ENCODE data around the gene CCN6. TPM values are rescaled to one million over a fixed set of nuclear protein-coding genes. Genes with fewer than 3 reads are reported as not detected.

CCN6 gene
- total RNA-seq, 1 donor from 2014 or later = not detected

DNA sequence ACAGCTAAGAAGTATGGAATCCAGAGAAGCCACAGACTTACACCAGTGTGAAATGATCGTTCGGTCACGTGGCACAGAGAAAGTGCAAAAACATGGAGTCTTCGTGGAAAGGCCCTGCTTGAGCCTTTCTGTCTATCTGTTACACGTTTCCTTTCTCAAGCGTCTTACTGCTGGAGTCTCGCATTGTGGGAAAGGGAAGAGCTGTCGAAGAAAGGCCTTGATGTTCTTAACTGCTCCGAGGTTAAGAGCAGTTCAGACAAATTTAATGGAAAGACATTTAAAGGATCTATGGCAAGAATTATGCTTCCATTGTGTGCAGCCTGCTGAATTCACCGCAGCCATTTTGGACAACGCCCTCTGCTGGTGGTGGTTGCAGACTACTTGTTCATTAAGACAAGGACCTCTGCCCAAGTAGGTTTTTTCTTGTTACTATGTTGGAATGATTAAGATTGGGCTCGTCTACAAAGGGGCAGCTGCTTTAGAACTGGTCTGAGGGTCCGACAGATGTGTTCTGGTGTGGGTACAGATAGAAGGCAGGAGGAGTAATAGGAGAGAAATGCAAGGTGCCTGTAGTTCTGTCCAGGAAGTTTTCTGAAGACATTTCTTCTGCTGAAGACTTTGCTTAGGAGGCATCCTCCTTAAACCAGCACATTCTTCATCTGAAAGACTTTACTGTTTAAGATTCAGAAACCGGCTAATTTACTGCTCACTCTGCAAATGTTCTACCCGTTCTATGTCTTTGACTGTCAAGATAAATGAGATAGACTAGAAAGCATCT, 24.7 kb upstream of the CCN6 start:
- H3K4me1 ChIP-seq = peaks cover 18% of the 10 kb centered on the region
- H3K27me3 ChIP-seq (ENCODE audit: low read depth) = no peaks in the 10 kb centered on the region
- no peaks in the 10 kb centered on the region for H3K36me3 ChIP-seq
- H3K27ac ChIP-seq (replicated peaks) = no peak overlapping the region
- DNase-seq = peak; percentile 62
- intact Hi-C loops (cut with micrococcal nuclease) = no loop called here
- TF ChIP-seq, protein P1, sequence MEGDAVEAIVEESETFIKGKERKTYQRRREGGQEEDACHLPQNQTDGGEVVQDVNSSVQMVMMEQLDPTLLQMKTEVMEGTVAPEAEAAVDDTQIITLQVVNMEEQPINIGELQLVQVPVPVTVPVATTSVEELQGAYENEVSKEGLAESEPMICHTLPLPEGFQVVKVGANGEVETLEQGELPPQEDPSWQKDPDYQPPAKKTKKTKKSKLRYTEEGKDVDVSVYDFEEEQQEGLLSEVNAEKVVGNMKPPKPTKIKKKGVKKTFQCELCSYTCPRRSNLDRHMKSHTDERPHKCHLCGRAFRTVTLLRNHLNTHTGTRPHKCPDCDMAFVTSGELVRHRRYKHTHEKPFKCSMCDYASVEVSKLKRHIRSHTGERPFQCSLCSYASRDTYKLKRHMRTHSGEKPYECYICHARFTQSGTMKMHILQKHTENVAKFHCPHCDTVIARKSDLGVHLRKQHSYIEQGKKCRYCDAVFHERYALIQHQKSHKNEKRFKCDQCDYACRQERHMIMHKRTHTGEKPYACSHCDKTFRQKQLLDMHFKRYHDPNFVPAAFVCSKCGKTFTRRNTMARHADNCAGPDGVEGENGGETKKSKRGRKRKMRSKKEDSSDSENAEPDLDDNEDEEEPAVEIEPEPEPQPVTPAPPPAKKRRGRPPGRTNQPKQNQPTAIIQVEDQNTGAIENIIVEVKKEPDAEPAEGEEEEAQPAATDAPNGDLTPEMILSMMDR (IDR thresholded peaks at IDR 0.05; ENCODE audit: borderline replicate concordance) = peak; percentile 72
- no peak overlapping the region for H3K4me3 ChIP-seq
- no peaks in the 10 kb centered on the region for H3K9me3 ChIP-seq (replicated peaks)

DNA sequence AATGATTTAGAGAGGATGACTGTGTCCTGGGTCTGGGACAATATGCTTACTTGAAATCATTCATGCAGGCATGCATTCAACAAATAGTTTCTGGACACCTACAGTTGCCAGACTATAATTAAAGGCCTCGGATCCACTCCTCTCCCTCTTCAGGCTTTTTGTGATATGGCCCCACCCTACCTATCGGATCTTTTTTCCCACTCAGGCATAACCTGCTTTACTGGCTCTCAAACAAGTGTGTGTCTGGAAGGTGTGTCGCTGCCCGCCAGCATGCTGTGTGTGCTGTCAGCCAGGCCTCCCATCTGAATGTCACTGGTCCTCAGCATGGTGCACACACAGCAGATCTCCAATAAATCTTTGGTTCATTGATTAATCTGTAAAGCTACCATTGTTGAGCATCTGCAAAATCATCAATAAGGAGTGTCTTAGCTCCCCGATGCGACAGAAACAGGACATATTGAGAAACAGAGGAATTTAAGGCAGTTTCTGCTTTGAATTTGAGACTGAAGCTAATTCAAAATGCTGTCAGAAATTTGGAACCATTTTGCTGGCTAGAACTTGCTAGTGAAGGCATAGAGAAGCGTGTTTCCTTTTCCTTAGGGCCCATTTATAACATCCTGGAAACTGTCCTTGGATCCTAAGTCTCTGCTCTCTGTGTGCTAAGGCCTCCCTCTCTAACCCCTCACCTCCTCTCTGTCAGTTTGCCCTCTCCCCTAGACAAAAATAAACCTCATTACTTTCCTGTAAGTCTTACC, 23.5 kb upstream of the CCN6 start:
- Histone ChIP-seq H3K4me3 (no peak overlapping the region), H3K36me3 (no peaks in the 10 kb centered on the region), H3K9me3 (replicated peaks) (no peaks in the 10 kb centered on the region), H3K27ac (replicated peaks) (peak overlapping the region; percentile 39), H3K27me3 (ENCODE audit: low read depth) (no peaks in the 10 kb centered on the region), H3K4me1 (peaks cover 18% of the 10 kb centered on the region)
- TF ChIP-seq, protein P1 (IDR thresholded peaks at IDR 0.05; ENCODE audit: borderline replicate concordance) = no peak
- intact Hi-C loops (cut with micrococcal nuclease) = no loop called here
- no peak for DNase-seq

DNA sequence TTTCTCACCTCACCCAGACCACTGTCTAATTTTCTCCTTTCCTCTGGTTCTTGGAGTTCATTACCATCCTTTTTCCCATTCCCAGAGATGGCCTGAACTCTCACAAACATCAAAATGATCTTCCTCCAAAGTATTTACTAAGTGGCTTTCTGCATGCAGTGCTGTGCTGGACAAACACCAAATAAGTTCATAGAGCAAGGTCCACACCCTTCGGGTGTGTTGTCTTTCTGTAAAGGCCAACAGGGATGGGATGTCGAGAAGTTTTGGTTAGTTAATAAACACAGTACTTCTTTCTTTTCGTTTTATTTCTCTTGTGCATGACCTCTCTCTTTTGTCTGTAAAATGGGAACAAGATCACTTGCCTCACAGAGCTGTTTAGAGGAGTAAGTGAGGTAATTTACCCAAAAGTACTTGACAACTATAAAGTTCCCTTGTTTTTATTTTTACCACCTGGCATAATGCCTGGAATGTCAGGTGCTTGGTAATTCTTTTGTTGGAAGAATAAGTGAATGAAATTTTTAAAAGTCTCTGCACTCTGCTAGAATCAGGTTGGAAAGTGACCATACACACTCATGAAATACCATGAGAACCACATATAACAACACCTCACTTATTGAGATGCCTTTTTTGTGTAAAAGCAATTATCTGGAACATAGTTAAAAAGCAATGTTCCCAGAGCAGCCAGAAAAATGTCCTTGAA, 22.8 kb upstream of the CCN6 start:
- H3K4me3 ChIP-seq = no peak overlapping the region
- H3K27me3 ChIP-seq (ENCODE audit: low read depth) = no peaks in the 10 kb centered on the region
- H3K4me1 ChIP-seq = peaks cover 18% of the 10 kb centered on the region
- intact Hi-C loops (cut with micrococcal nuclease) = no loop called here
- no peaks in the 10 kb centered on the region for H3K36me3 ChIP-seq
- DNase-seq = no peak
- peak overlapping the region; percentile 39 for H3K27ac ChIP-seq (replicated peaks)
- no peaks in the 10 kb centered on the region for H3K9me3 ChIP-seq (replicated peaks)
- TF ChIP-seq, protein P1 (IDR thresholded peaks at IDR 0.05; ENCODE audit: borderline replicate concordance) = no peak

DNA sequence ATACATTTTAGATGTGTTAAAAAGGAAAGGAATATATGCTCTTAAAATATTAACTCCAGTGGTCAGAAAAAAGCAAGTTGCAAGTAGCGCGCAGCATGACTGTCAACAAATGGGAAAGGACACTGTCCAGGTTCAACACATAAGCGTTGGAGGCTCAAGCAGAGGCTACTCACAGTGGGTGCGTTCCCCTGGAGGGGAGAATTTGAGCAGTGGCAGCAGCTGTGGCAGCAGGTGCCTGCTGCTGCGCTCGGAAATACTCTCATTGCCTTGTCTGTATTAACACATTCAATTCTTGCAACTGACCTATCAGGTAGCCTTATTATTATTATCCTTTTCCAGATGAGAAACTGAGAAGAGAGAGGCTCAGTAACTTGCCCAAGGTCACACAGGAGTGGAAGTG, 21.9 kb upstream of the CCN6 start:
- no peak overlapping the region for H3K27ac ChIP-seq (replicated peaks)
- intact Hi-C loops (cut with micrococcal nuclease) = no loop called here
- H3K4me1 ChIP-seq = peaks cover 18% of the 10 kb centered on the region
- DNase-seq = no peak
- no peaks in the 10 kb centered on the region for H3K27me3 ChIP-seq (ENCODE audit: low read depth)
- no peaks in the 10 kb centered on the region for H3K9me3 ChIP-seq (replicated peaks)
- H3K4me3 ChIP-seq = no peak overlapping the region
- TF ChIP-seq, protein P1 (IDR thresholded peaks at IDR 0.05; ENCODE audit: borderline replicate concordance) = no peak
- no peaks in the 10 kb centered on the region for H3K36me3 ChIP-seq

DNA sequence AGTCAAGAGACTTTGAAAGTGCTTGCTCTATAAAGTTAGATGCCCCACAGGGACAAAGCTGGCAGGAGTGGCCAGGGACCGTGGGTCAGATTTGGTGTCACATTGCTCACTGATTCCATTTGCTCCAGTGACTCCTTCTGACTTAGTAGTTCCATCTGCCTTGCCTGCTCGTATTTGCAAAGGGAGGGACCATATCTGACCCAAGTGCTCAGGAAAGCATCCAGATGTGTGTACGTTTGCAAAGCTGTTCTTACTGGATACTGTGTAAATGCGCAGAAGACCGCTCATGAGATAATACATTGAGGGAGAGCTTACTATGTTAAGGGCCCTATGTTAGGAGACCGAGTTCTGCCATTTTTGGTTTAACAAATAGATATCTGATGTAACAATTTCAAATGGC, 21.2 kb upstream of the CCN6 start:
- intact Hi-C loops (cut with micrococcal nuclease) = no loop called here
- H3K9me3 ChIP-seq (replicated peaks) = no peaks in the 10 kb centered on the region
- H3K27ac ChIP-seq (replicated peaks) = no peak overlapping the region
- H3K27me3 ChIP-seq (ENCODE audit: low read depth) = no peaks in the 10 kb centered on the region
- peaks cover 21% of the 10 kb centered on the region for H3K4me1 ChIP-seq
- H3K36me3 ChIP-seq = no peaks in the 10 kb centered on the region
- TF ChIP-seq, protein P1 (IDR thresholded peaks at IDR 0.05; ENCODE audit: borderline replicate concordance) = no peak
- H3K4me3 ChIP-seq = no peak overlapping the region
- DNase-seq = no peak

Data from left ventricle myocardium inferior (tissue), 1 donor.